ENCODE results near the gene WDFY3. TPM values are rescaled to one million over a fixed set of nuclear protein-coding genes. Genes with fewer than 3 reads are reported as not detected.

The WDFY3 gene
- total and polyA plus RNA-seq, 2 experiments from 2014 or later: 8.0 to 89.0 TPM

DNA sequence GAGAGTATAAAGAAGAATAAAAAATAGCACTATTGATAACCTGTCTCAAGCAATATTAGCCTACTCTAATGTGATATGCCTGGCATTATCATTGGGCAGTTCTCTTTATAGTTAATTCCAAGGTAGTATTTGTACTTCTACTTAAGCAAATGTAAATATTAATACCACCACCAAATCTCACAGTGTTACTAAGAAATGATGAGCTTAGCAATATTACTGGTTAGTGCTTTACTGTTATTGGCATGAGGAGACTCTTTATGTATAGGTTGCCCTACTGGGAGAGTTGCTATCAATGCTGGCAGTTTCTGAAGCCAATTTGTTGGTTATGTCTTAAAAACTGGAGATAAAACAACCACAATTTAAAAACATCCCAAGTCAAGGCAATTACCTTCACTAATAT, 227.9 kb downstream of the WDFY3 start:
- TF ChIP-seq, protein P1, sequence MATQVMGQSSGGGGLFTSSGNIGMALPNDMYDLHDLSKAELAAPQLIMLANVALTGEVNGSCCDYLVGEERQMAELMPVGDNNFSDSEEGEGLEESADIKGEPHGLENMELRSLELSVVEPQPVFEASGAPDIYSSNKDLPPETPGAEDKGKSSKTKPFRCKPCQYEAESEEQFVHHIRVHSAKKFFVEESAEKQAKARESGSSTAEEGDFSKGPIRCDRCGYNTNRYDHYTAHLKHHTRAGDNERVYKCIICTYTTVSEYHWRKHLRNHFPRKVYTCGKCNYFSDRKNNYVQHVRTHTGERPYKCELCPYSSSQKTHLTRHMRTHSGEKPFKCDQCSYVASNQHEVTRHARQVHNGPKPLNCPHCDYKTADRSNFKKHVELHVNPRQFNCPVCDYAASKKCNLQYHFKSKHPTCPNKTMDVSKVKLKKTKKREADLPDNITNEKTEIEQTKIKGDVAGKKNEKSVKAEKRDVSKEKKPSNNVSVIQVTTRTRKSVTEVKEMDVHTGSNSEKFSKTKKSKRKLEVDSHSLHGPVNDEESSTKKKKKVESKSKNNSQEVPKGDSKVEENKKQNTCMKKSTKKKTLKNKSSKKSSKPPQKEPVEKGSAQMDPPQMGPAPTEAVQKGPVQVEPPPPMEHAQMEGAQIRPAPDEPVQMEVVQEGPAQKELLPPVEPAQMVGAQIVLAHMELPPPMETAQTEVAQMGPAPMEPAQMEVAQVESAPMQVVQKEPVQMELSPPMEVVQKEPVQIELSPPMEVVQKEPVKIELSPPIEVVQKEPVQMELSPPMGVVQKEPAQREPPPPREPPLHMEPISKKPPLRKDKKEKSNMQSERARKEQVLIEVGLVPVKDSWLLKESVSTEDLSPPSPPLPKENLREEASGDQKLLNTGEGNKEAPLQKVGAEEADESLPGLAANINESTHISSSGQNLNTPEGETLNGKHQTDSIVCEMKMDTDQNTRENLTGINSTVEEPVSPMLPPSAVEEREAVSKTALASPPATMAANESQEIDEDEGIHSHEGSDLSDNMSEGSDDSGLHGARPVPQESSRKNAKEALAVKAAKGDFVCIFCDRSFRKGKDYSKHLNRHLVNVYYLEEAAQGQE (IDR thresholded peaks at IDR 0.05; ENCODE audit: unreplicated experiment): no peak
- TF ChIP-seq, protein P2, sequence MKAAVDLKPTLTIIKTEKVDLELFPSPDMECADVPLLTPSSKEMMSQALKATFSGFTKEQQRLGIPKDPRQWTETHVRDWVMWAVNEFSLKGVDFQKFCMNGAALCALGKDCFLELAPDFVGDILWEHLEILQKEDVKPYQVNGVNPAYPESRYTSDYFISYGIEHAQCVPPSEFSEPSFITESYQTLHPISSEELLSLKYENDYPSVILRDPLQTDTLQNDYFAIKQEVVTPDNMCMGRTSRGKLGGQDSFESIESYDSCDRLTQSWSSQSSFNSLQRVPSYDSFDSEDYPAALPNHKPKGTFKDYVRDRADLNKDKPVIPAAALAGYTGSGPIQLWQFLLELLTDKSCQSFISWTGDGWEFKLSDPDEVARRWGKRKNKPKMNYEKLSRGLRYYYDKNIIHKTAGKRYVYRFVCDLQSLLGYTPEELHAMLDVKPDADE (IDR thresholded peaks at IDR 0.05): no peak
- TF ChIP-seq NANOG (IDR thresholded peaks at IDR 0.05; ENCODE audit: borderline replicate concordance) (no peak), EZH2phosphoT487 (IDR thresholded peaks at IDR 0.05; ENCODE audit: unreplicated experiment) (no peak)
- H3K36me3 Mint-ChIP-seq (ENCODE audit: low read depth): peaks cover 35% of the 10 kb centered on the region
- no peaks in the 10 kb centered on the region for H3F3A ChIP-seq (replicated peaks; ENCODE audit: low read depth)

DNA sequence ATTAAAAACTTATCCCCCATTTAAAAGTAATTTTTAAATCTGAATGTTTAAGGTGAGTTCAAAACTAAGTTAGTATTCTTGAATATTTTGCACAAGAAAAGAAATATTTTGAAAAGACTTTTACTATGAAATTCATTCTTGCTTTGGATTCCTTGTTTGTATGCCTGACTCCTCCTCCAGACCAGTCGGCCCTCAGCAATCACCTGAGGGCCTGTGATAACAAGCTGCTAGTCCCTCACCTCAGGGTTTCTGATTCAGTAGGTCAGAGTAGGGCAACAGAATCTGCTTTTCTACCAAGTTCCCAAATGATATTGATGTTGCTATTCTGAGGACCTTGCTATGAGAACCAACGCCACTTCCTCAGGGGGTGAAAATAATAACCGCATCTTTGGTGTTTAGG, 228.8 kb downstream of the WDFY3 start:
- H3F3A ChIP-seq (replicated peaks; ENCODE audit: low read depth): no peaks in the 10 kb centered on the region
- no peaks in the 10 kb centered on the region for H3K9me2 ChIP-seq (ENCODE audit: insufficient read depth)
- DNase-seq (ENCODE audit: low spot score) (no peak), ATAC-seq (no peak)
- no peaks in the 10 kb centered on the region for H3K27me3 ChIP-seq (ENCODE audit: insufficient read depth)
- H3K27ac ChIP-seq (ENCODE audit: low read depth): no peak overlapping the region
- no peak overlapping the region for H3K4me2 ChIP-seq
- TF ChIP-seq, protein P3, sequence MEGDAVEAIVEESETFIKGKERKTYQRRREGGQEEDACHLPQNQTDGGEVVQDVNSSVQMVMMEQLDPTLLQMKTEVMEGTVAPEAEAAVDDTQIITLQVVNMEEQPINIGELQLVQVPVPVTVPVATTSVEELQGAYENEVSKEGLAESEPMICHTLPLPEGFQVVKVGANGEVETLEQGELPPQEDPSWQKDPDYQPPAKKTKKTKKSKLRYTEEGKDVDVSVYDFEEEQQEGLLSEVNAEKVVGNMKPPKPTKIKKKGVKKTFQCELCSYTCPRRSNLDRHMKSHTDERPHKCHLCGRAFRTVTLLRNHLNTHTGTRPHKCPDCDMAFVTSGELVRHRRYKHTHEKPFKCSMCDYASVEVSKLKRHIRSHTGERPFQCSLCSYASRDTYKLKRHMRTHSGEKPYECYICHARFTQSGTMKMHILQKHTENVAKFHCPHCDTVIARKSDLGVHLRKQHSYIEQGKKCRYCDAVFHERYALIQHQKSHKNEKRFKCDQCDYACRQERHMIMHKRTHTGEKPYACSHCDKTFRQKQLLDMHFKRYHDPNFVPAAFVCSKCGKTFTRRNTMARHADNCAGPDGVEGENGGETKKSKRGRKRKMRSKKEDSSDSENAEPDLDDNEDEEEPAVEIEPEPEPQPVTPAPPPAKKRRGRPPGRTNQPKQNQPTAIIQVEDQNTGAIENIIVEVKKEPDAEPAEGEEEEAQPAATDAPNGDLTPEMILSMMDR (conservative IDR thresholded peaks at IDR 0.05; ENCODE audit: low read depth in 2 of 2): no peak
- TF ChIP-seq, protein P4, sequence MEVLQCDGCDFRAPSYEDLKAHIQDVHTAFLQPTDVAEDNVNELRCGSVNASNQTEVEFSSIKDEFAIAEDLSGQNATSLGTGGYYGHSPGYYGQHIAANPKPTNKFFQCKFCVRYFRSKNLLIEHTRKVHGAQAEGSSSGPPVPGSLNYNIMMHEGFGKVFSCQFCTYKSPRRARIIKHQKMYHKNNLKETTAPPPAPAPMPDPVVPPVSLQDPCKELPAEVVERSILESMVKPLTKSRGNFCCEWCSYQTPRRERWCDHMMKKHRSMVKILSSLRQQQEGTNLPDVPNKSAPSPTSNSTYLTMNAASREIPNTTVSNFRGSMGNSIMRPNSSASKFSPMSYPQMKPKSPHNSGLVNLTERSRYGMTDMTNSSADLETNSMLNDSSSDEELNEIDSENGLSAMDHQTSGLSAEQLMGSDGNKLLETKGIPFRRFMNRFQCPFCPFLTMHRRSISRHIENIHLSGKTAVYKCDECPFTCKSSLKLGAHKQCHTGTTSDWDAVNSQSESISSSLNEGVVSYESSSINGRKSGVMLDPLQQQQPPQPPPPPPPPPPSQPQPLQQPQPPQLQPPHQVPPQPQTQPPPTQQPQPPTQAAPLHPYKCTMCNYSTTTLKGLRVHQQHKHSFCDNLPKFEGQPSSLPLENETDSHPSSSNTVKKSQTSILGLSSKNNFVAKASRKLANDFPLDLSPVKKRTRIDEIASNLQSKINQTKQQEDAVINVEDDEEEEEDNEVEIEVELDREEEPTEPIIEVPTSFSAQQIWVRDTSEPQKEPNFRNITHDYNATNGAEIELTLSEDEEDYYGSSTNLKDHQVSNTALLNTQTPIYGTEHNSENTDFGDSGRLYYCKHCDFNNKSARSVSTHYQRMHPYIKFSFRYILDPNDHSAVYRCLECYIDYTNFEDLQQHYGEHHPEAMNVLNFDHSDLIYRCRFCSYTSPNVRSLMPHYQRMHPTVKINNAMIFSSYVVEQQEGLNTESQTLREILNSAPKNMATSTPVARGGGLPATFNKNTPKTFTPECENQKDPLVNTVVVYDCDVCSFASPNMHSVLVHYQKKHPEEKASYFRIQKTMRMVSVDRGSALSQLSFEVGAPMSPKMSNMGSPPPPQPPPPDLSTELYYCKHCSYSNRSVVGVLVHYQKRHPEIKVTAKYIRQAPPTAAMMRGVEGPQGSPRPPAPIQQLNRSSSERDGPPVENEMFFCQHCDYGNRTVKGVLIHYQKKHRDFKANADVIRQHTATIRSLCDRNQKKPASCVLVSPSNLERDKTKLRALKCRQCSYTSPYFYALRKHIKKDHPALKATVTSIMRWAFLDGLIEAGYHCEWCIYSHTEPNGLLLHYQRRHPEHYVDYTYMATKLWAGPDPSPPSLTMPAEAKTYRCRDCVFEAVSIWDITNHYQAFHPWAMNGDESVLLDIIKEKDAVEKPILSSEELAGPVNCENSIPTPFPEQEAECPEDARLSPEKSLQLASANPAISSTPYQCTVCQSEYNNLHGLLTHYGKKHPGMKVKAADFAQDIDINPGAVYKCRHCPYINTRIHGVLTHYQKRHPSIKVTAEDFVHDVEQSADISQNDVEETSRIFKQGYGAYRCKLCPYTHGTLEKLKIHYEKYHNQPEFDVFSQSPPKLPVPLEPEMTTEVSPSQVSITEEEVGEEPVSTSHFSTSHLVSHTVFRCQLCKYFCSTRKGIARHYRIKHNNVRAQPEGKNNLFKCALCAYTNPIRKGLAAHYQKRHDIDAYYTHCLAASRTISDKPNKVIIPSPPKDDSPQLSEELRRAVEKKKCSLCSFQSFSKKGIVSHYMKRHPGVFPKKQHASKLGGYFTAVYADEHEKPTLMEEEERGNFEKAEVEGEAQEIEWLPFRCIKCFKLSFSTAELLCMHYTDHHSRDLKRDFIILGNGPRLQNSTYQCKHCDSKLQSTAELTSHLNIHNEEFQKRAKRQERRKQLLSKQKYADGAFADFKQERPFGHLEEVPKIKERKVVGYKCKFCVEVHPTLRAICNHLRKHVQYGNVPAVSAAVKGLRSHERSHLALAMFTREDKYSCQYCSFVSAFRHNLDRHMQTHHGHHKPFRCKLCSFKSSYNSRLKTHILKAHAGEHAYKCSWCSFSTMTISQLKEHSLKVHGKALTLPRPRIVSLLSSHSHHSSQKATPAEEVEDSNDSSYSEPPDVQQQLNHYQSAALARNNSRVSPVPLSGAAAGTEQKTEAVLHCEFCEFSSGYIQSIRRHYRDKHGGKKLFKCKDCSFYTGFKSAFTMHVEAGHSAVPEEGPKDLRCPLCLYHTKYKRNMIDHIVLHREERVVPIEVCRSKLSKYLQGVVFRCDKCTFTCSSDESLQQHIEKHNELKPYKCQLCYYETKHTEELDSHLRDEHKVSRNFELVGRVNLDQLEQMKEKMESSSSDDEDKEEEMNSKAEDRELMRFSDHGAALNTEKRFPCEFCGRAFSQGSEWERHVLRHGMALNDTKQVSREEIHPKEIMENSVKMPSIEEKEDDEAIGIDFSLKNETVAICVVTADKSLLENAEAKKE (CRISPR knock-in tag; IDR thresholded peaks at IDR 0.05): no peak
- H3K79me2 ChIP-seq (replicated peaks; ENCODE audit: insufficient read depth): no peaks in the 10 kb centered on the region
- H3K4me1 ChIP-seq (ENCODE audit: insufficient read depth): no peaks in the 10 kb centered on the region
- Mint-ChIP-seq H3K27me3 (ENCODE audit: insufficient read depth, low read depth, poor library complexity) (peaks cover 2% of the 10 kb centered on the region), H3K27ac (no peak overlapping the region; the same call in 1 of the 2 replicates), H3K4me1 (peaks cover 4% of the 10 kb centered on the region; the same call in 2 of the 3 replicates), H3K36me3 (ENCODE audit: low read depth) (peaks cover 38% of the 10 kb centered on the region), H3K9me3 (no peaks in the 10 kb centered on the region), H3K4me3 (no peak overlapping the region)
- no peak overlapping the region for H3K4me3 ChIP-seq
- H2AFZ ChIP-seq: no peak overlapping the region
- H3K36me3 ChIP-seq (ENCODE audit: insufficient read depth): peaks cover 25% of the 10 kb centered on the region; the same call in 1 of the 2 replicates
- H4K20me1 ChIP-seq (replicated peaks; ENCODE audit: insufficient read depth): no peaks in the 10 kb centered on the region

More for the DNA sequence above, 227.9 kb downstream of the WDFY3 start:
- H2AFZ ChIP-seq: no peak overlapping the region
- H3K4me1 Mint-ChIP-seq: peaks cover 4% of the 10 kb centered on the region; the same call in 2 of the 3 replicates
- H3K4me1 ChIP-seq (ENCODE audit: insufficient read depth): no peaks in the 10 kb centered on the region
- no peak overlapping the region for H3K4me3 ChIP-seq
- H3K9me3 Mint-ChIP-seq: no peaks in the 10 kb centered on the region
- no peak overlapping the region for H3K27ac ChIP-seq (ENCODE audit: low read depth)
- no peak overlapping the region for H3K4me2 ChIP-seq
- H3K4me3 Mint-ChIP-seq: no peak overlapping the region
- H3K27me3 ChIP-seq (ENCODE audit: insufficient read depth): no peaks in the 10 kb centered on the region
- H4K20me1 ChIP-seq (replicated peaks; ENCODE audit: insufficient read depth): no peaks in the 10 kb centered on the region
- ATAC-seq: no peak
- no peaks in the 10 kb centered on the region for H3K9me2 ChIP-seq (ENCODE audit: insufficient read depth)
- H3K27me3 Mint-ChIP-seq (ENCODE audit: insufficient read depth, low read depth, poor library complexity): peaks cover 2% of the 10 kb centered on the region
- no peak for DNase-seq (ENCODE audit: low spot score)
- H3K36me3 ChIP-seq (ENCODE audit: insufficient read depth): peaks cover 34% of the 10 kb centered on the region; the same call in 1 of the 2 replicates
- H3K27ac Mint-ChIP-seq: no peak overlapping the region
- no peaks in the 10 kb centered on the region for H3K79me2 ChIP-seq (replicated peaks; ENCODE audit: insufficient read depth)
